Skeletal muscle satellite cell (primary cell): ENCODE data around the gene MED25. TPM values are rescaled to one million over a fixed set of nuclear protein-coding genes. Genes with fewer than 3 reads are reported as not detected.
A peak's percentile ranks its signal among the peaks of the same experiment; 100 is the strongest.

Experiments used
- H3K27me3 ChIP-seq: 2 replicates; pipeline ENCODE4 v1.7.0; 2013; ENCODE audit warnings: low read length; ENCODE audit not compliant: control insufficient read depth, insufficient read depth
- H3K36me3 ChIP-seq: 2 replicates; pipeline ENCODE4 v1.7.0; 2013; ENCODE audit warnings: mild to moderate bottlenecking, control low read depth, low read length; ENCODE audit not compliant: insufficient read depth
- H3K4me1 ChIP-seq: 2 replicates; pipeline ENCODE4 v1.7.0; 2013; ENCODE audit warnings: low read length; ENCODE audit not compliant: control insufficient read depth, insufficient read depth
- H3K4me2 ChIP-seq: 2 replicates; pipeline ENCODE4 v1.7.0; 2013; ENCODE audit warnings: mild to moderate bottlenecking, low read length
- H3K4me3 ChIP-seq: 2 replicates; pipeline ENCODE4 v1.7.0; 2013; ENCODE audit warnings: low read length
- H3K9ac ChIP-seq: 2 replicates; pipeline ENCODE4 v1.7.0; 2013; ENCODE audit warnings: mild to moderate bottlenecking, low read depth, low read length, moderate library complexity
- H3K9me3 ChIP-seq: replicated peaks from 2 replicates; pipeline ENCODE4 v1.7.0; 2013; ENCODE audit warnings: mild to moderate bottlenecking, control low read depth, low read length
- total RNA-seq: library from RNA; depleted of rRNA; stranded (reverse); fragments of >200 nt; gene quantifications from 2 replicates; pipeline ENCODE4 v1.2.3, GENCODE V29; 2012; rRNA removed

The MED25 gene
- 9.9 and 11.1 TPM in 2 replicates for total RNA-seq

DNA sequence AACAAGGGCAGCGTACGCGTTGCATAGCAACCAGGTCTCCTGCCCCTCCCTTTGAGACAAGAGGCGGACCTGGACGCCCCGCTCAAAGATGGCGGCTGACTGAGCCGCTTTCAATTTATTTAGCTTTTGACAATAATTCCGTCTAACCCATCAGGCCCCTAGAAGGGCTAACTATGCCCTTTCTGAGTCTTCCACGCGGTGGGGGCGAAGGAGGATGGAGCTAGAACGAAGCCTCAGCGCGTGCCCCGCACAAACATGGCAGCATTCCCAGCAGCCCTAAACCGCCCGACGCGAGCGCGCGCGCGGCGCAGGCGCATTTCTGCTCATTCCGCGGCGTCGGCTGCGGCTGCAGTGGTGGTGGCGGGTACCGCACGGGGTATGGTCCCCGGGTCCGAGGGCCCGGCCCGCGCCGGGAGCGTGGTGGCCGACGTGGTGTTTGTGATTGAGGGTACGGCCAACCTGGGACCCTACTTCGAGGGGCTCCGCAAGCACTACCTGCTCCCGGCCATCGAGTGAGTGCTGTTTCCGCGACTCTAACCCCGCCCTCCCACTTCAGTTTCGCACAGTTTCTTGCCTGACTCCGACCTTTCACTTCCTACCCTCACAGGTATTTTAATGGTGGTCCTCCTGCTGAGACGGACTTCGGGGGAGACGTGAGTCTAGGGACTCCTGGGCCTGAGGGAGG is at the start of gene MED25:
Gene MED25 (plus strand): TSS at position 326 of the 685 bp plus-strand sequence. CDS start 53 bp downstream, at position 379.
- Histone ChIP-seq H3K4me1 (peaks cover 19% of the 10 kb centered on the region), H3K36me3 (peaks cover 2% of the 10 kb centered on the region), H3K4me3 (peak within 1 kb of the TSS; percentile 88), H3K27me3 (no peaks in the 10 kb centered on the region), H3K9ac (peak within 1 kb of the TSS; percentile 93), H3K9me3 (no peaks in the 10 kb centered on the region), H3K4me2 (peak within 1 kb of the TSS; percentile 82)

DNA sequence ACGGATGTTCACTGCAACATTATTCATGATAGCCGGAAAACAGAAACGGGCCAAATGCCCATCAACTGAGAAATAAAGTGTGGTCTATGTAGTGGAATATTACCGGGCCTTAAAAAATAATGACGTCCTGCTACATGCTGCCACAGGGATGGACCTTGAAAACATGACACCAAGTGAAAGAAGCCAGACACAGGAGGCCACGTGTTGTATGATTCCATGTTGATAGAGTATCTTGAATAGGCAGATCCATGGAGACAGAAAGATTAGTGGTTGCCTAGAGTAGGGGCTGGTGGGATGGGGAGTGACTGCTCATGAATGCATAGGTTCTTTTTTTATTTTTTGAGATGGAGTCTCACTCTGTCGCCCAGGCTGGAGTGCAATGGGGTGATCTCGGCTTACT is 47.6 kb upstream of the MED25 start:
- Histone ChIP-seq H3K9me3 (no peaks in the 10 kb centered on the region), H3K36me3 (peaks cover 5% of the 10 kb centered on the region), H3K9ac (no peak overlapping the region), H3K27me3 (no peaks in the 10 kb centered on the region), H3K4me3 (no peak overlapping the region), H3K4me1 (peaks cover 20% of the 10 kb centered on the region), H3K4me2 (no peak overlapping the region)

DNA sequence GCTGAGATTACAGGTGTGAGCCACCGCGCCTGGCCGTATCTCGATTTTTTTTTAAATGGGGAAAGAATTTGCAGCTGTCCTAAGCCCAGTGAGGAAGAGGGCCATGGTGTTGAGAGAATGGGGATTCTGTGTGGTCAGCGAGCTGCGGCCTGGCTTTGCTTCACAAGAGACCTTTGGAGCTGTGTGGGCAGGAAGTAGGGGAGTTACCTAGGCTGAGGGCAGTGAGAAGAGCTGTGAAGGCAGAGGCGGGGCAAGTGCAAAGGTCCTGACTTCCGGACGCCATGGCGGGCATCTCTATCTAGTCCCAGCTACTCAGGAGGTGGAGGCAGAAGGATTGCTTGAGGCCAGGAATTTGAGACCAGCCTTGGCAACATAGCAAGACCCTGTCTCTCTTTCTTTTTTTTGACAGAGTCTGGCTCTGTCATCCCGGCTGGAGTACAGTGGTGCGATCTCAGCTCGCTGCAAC is 46.4 kb upstream of the MED25 start:
- Histone ChIP-seq H3K4me2 (no peak overlapping the region), H3K9me3 (no peaks in the 10 kb centered on the region), H3K9ac (no peak overlapping the region), H3K4me3 (no peak overlapping the region), H3K4me1 (peaks cover 14% of the 10 kb centered on the region), H3K36me3 (peaks cover 11% of the 10 kb centered on the region), H3K27me3 (no peaks in the 10 kb centered on the region)

DNA sequence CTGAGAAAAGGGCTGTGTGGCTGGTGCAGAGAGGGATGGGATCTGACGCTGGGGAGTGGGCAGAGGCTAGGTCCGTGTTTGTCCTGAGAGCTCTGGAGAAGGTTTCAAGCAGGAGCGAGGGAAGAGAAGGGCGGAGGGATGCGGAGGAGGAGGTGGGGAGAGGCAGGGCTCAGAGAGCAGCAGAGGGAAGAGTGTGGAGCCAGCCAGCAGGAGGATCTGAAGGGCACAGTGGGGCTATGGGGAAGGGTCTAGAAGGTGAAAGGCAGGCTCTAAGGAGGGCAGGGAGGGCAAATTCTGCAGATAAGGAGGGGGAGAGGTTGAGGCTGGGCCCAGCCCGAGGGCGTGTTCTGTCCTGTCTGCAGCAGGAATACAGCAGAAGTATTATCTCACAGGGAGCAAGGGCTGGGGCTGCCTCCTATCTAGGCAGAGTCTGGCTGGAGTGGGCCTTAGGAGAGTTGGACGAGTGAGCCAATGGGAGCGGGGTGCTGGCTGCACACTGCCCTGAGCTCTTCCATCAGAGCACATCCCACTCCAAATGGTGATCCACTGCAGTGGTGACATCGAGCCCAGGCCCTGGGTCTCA is 45.1 kb upstream of the MED25 start:
- Histone ChIP-seq H3K36me3 (peaks cover 11% of the 10 kb centered on the region), H3K4me1 (peaks cover 12% of the 10 kb centered on the region), H3K4me3 (no peak overlapping the region), H3K9me3 (no peaks in the 10 kb centered on the region), H3K27me3 (no peaks in the 10 kb centered on the region), H3K4me2 (no peak overlapping the region), H3K9ac (no peak overlapping the region)

DNA sequence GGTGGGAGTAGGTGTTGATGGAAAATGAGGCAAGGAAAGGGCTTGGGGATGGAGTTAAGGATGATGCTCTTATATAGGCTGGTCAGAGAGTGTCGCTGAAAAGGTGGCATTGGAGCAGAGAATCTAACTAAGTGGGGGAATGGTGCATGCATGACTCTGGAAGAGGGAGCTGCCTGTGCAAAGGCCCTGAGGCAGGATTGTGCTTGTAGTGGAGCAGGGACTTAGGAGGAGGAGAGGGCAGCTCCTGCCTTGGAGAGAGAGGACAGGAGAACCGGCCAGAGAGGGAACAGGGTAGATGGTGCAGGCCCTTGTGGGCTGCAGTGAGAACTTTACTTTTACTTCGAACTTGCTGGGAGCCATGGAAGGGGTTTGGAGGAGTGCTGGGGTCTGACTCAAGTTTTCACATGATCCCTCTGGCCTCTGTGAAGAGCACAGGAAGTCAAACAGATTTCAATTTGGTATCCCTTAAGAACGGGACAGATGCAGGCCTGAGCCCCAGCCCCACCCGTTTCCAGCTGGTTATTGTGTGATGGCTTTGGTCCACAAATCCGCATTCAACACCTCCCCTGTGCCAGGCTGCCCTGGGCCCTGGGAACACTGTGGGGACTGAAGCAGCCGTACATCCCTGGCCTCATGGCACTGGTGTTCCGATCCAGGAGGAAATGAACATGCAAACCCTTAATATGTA is 44.3 kb upstream of the MED25 start:
- no peak overlapping the region for H3K9ac ChIP-seq
- H3K4me1 ChIP-seq = peaks cover 3% of the 10 kb centered on the region
- no peak overlapping the region for H3K4me2 ChIP-seq
- no peak overlapping the region for H3K4me3 ChIP-seq
- no peaks in the 10 kb centered on the region for H3K9me3 ChIP-seq
- H3K36me3 ChIP-seq = peaks cover 11% of the 10 kb centered on the region
- H3K27me3 ChIP-seq = no peaks in the 10 kb centered on the region

DNA sequence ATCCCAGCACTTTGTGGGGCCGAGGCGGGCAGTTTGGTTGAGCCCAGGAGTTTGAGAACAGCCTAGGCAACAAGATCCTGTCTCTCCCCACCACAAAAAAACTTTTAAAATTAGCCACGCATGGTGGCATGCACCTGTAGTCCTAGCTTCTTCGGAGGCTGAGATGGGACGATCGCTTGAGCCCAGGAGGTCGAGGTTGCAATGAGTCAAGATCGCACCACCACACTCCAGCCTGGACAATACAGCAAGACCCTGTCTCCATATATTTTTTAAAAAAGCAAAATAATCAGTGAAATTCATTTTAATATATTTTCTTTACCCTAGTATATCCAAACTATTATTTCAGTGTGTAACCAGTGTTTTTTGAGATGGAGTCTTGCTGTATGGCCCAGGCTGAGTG is 43.1 kb upstream of the MED25 start:
- peaks cover 13% of the 10 kb centered on the region for H3K36me3 ChIP-seq
- H3K4me2 ChIP-seq = no peak overlapping the region
- no peaks in the 10 kb centered on the region for H3K4me1 ChIP-seq
- no peak overlapping the region for H3K9ac ChIP-seq
- no peaks in the 10 kb centered on the region for H3K27me3 ChIP-seq
- H3K9me3 ChIP-seq = no peaks in the 10 kb centered on the region
- no peak overlapping the region for H3K4me3 ChIP-seq

DNA sequence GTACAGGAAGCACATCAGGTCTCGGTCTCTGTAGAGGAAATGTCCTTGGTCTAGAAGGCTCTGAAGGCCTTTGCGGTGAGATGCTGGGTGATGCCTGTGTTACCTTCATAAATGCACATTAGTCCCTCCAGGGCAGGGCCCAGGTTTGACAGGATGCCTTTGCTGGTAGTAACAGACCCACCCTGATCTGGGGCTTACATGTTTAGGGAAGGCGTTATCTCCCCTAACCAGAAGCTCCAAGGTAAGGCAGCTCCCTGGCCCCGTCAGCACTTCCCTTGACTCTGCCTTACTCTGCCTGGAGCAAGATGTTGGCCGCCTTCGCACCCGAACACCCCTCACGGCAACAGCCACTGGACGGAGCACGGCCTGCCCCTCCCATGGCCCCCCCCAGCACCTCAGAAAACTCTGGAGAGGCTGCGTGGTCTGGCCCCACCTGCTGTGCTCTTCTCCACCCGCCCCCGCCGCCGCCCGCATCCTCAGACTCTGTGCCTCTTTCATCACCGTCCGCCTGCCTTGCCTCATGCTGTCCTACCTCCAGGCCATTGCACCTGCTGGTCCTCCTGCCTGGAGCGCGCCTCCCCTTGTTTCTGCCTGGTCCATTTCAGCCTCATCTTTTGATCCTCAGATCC is 42.2 kb upstream of the MED25 start:
- H3K4me2 ChIP-seq = no peak overlapping the region
- H3K9ac ChIP-seq = no peak overlapping the region
- no peaks in the 10 kb centered on the region for H3K9me3 ChIP-seq
- H3K27me3 ChIP-seq = no peaks in the 10 kb centered on the region
- no peak overlapping the region for H3K4me3 ChIP-seq
- peaks cover 17% of the 10 kb centered on the region for H3K36me3 ChIP-seq
- no peaks in the 10 kb centered on the region for H3K4me1 ChIP-seq

DNA sequence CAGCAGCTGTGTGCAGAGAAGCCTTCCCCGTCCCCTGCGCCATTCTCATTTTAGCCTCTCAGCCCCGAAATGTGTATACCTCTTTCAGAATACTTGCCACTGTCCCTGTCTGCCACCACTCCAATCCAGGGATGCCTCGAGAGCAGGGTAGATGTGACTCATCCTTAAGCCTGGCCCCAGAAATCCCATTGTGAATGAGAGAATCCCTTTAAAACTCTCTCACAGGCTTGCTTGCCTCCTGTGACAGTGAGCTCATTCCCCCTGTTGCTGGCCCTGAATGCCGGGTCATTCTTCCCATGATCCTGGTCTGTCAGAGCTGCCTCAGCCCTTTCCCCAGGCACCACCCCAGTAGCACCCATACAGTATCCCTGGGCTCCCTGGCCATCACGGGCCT is 41.7 kb upstream of the MED25 start:
- H3K9ac ChIP-seq = no peak overlapping the region
- peaks cover 17% of the 10 kb centered on the region for H3K36me3 ChIP-seq
- no peak overlapping the region for H3K4me3 ChIP-seq
- H3K27me3 ChIP-seq = no peaks in the 10 kb centered on the region
- H3K9me3 ChIP-seq = no peaks in the 10 kb centered on the region
- no peak overlapping the region for H3K4me2 ChIP-seq
- H3K4me1 ChIP-seq = no peaks in the 10 kb centered on the region

DNA sequence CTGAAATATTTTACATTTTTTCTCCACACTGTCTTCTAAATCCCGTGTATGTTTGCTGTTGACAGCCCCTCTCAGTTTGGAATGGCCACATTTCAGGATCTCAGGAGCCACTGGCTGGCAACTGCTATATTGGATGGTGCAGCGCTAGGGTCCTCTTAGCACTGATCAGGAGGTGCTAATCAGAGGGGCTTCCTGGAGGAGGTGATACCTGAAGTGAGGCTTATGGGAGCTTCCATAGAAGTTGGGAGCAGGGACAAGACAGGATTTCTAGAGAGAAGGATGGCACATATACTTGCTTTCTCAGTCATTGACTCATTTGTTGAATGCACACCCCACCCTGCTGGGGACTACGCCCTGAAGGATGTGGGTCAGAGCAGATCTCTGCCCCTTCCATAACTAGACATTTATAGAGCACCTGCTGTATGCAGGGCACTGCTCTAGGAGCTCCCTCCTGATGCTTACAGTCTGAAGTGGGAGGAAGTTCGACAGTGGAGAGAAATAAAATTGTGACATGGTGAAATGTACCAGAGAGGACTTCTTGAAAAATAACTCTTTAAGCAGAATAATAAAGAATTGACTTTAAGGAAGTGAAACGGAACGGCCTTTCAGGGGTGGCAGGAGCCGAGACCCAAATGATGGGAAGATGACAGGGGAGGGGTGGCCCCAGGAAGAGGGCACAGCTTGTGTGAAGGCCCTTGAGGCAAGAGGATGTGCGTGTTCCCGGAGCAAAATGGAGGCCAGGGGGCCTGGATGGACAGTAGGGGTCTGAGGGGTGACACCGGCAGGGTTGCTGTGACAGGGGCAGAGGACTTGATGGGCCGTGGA is 38.1 kb upstream of the MED25 start:
- Histone ChIP-seq H3K4me1 (no peaks in the 10 kb centered on the region), H3K36me3 (peaks cover 36% of the 10 kb centered on the region)

DNA sequence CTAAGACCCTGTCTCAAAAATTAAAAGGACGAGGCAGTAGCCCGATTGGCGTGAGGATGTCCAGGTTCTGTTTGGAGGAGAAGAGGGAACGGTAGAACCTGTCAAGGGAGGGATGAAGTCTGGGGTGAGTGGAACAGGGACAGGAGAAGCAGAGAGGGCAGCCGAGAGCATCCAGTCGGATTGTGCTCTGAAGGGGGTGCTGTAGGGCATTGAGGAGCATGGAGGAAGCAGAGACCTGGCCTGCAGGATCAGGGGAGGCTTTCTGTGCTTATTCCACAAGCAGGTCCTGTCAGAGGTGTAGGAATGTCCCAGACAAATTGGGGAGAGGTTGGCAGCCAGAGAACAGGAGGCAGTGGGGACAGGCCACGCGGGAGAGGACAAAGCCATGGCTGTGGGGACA is 37.2 kb upstream of the MED25 start:
- H3K4me1 ChIP-seq = peaks cover under 1% of the 10 kb centered on the region
- H3K4me3 ChIP-seq = no peak overlapping the region
- H3K27me3 ChIP-seq = no peaks in the 10 kb centered on the region
- peaks cover 42% of the 10 kb centered on the region for H3K36me3 ChIP-seq
- no peak overlapping the region for H3K4me2 ChIP-seq
- no peaks in the 10 kb centered on the region for H3K9me3 ChIP-seq
- no peak overlapping the region for H3K9ac ChIP-seq

More for the DNA sequence above, 38.1 kb upstream of the MED25 start:
- Histone ChIP-seq H3K9ac (no peak overlapping the region), H3K27me3 (no peaks in the 10 kb centered on the region), H3K9me3 (no peaks in the 10 kb centered on the region), H3K4me2 (no peak overlapping the region), H3K4me3 (no peak overlapping the region)

DNA sequence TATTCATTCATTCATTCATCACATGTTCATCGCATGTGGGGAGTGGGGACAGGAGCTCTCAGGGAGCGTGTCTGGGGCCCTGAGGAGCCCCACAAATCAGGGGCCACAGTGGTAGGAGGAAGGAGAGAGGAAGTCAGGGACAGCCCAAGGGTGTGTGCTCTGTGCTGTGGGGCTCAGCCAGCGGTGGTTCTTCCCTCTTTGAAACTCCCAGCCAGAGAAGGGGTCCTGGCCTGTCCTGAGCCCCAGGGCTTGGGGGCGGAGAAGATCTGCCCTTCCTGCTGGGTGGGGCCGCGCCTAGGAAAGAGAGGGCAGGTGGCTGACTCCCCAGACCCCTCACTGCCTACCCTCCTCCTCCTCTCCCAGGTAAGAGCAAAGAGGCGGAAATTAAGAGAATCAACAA is 36.7 kb upstream of the MED25 start:
- Histone ChIP-seq H3K27me3 (no peaks in the 10 kb centered on the region), H3K4me3 (no peak overlapping the region), H3K4me1 (peaks cover 6% of the 10 kb centered on the region), H3K4me2 (no peak overlapping the region), H3K9ac (no peak overlapping the region), H3K9me3 (no peaks in the 10 kb centered on the region), H3K36me3 (peaks cover 39% of the 10 kb centered on the region)
